LoVo (cell line): ENCODE measurements around the gene DOK6.

ENCODE experiments used
- DNase-seq: peaks from one replicate; pipeline ENCODE4 v3.0.0-alpha.2; 2016; ENCODE audit warnings: low spot score

DOK6 gene

DNA sequence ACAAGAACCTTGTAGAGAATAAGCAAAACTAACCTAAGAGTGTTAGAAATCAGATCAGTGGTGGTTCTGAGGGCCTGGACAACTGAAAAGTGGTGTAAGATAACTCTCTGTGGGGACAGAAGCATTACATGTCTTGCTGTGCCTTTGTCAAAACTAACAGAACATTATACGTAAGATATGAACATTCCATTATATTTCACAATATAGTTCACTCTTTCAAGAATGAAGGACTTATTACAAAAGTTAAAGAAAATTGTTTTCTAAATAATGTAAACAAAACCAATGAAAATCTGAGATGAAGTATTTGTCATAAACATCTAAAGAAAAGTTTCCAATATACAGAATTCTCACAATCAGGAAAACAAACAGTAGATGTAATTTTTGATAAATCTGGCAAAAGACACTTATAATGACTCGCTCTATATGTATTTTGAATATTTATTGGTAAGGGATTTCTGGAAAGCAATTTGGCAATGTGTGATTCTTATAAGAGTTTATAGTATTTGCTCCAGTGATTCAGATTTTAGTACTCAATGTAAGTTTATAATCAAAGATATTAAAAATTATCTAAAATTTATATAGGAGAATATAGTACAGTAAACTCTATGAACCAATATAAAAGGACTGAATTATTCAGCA is 288.6 kb downstream of the DOK6 start:
- no peak for DNase-seq

- DNase-seq, result no peak
Observed at GRCh38 chr18:69691008-69691760, 290.5 kb downstream of the DOK6 start.

DNA sequence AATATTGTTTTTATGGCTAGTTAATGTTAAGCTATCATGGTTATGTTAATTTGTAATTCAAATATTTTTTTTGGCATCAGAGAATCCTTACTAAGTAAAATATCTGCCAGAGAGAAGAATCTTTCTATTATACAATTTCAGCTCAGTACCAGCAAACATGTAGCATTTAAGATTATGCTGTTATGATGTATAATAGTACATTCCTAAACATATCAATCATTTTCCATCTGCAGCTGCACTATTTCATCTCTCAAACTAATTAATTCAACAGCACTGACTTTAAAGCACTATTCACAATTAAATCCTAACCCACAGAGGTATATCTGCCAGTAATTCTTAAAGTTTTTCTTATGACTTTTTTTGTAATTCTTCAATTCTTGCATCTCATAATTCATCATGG is 296.4 kb downstream of the DOK6 start:
- DNase-seq, result no peak

DNA sequence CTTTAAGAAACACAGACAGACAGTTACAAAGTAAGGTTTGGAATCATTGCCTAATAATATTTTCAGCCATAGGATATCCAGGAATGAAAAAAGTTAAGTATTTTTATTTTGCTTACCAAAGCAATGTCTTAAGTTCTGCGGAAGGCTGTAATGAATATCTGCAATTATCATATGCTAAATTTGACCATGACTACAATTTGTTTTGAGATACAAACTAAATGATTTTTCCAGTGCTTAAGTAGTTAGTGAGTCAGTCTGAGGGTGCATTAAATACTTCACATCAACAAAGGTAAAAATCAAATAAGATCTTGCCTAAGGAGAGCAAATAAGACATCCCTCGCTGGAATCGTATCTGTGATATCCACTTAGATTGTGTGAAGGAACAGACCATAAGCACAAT is 297.0 kb downstream of the DOK6 start:
- DNase-seq, result no peak

- DNase-seq, result no peak
Observed at GRCh38 chr18:69701305-69701704, 300.6 kb downstream of the DOK6 start.

GRCh38 chr18:69703461-69703860 is 302.8 kb downstream of the DOK6 start:
- DNase-seq, result no peak

DNA sequence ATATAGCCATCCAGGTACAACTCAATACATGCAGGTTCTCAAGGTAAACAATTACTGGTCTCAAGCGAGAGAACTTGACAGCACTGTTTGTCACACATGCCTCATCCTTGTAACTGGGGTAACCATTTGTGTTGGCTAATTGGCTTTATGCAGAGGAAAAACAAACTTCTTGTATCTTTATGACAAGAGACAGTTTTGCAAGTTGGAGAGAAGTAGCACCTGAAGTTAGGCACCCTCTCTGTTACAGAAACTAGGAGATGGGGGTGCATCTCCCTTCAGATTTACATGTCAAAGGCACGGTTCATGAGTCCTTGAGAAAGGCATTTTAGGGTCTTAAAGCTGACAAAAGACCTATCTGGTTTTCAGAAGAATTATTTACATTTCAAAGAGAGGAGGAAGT is 305.3 kb downstream of the DOK6 start:
- no peak for DNase-seq

DNA sequence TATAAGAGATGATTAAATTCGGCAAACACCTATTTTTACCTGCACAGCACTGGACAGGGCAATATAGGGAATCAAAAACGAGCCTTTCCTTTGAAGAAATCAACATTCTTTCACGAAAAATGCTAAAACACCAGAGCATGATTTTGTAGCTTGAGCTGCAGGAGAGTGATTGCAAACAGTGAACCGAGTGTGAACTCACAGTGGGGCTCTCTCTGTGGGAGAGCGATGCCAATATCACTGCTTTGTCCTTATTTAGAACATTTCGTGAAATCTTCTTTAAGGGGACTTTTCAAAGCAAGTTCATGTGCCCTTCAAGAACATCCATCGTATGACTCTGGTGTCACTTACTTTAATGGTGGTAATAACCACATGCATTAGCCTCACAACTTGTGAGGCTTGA is 308.2 kb downstream of the DOK6 start:
- DNase-seq, result no peak

DNA sequence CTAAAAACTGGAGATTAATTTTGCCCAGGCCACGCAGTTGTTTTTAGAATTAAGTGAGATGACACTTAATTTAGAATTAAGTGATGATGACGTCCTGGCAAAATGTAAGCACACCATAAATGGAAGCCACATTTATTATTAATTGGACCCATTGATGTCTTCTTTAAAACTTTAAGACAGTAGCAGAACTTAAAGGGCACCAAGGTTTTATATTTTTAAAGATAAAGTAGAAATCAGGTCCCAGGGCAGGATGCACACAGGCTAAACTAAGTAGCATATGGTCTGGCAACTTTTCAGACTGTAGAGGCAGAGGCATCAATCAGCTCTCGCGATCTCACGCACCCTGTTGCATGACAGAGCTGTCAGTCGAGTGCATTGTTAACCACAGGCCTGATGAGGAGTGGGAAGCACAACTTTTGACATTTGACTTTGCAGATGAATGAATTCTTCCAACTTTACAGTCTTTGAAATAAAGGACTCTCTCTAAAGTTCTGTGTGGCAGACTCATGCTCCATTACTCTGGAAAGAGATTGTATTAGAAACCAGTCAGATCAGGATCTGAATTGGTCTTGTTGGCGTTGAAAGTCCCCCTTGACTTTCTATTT is 314.6 kb downstream of the DOK6 start:
- no peak for DNase-seq

DNA sequence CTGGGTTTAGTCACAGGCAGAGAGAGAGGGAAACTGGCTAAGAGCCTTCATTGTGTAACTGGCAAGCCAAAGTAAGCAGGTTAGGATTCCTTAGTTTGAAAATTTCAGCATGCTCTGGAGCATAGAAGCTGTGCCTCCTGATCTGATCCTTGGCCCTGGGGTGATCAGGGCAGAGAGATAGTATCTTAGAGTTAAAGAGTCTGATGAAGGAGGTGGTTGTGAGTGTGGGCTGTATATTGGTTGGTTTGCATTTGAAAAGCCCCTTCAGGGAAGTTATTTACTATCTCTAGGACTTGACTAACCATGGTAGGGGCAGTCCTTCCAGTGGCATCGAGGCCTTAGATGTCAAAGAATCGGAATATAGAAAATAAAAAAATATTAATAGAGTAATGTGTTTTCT is 316.9 kb downstream of the DOK6 start:
- no peak for DNase-seq

GRCh38 chr18:69718912-69719547 is 318.3 kb downstream of the DOK6 start:
- no peak for DNase-seq

GRCh38 chr18:69720422-69720821 is 319.7 kb downstream of the DOK6 start:
- DNase-seq, result no peak

DNA sequence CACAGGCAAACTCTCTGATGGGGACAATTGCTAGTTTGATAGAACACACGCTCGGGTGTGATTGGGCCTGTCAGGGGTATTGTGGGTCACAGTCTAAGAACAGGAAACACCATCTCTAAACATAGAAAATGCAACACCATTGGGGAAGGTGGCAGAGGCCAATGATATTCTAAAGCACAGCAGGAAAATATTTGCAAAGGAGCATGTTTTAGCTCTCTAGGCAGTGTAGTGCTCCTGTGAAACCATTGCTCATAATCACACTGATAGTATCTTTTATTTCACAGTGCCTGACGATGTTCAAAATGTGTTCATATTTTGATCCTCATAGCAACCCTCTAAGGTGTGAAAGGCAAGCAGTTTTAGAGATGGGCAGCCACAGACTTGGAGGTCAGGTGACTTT is 322.7 kb downstream of the DOK6 start:
- no peak for DNase-seq

DNA sequence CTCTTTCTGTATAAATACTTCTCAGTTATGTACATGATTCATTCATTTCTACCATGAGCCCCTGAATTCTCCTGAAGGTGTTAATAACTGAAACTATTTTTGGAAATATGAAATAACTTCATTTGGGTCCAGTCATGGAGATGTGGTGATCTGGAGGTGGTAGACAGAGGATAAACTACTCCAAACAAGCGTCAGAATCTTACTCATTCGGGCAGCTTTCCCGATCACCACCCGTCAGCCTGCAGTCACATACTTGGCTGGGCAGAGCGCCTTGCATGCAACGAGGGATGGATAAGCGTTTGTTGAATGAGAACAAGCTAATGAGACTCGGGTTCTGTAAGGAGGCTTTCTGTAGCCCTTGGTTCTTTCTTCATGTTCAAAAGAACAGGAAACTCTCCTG is 324.3 kb downstream of the DOK6 start:
- DNase-seq, result no peak

- DNase-seq, result no peak
Observed at GRCh38 chr18:69725855-69726508, 325.3 kb downstream of the DOK6 start.

DNA sequence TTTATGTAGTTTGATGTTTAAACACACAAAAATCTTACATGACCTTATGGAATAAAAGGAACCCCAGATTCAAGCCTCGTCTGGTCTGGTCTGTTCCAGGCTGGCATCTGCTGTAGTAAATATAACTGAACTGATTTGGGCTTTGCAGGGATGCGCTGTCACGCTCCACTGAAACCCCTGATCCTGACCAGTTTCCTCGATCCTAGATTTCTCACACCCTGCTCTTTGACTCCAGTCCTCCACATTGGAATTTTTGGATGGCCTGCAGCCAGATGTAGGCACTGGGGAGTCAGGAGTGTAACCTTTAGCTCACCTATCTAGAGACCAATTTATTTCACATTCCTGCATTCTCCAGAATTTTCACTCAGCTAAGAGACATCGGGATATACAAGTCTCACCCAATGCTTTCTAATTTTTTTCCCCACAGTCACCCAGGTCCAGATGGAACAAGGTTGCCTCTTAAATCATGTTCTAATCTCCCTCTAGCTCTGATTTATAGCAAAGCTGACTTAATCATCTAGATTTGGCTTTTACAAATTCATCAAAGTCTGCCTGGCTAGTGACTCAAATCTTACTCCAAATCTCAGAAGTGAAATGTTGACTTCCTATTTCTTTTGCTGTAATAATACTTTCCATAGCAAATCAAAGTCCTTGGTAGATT is 327.4 kb downstream of the DOK6 start:
- DNase-seq, result no peak

DNA sequence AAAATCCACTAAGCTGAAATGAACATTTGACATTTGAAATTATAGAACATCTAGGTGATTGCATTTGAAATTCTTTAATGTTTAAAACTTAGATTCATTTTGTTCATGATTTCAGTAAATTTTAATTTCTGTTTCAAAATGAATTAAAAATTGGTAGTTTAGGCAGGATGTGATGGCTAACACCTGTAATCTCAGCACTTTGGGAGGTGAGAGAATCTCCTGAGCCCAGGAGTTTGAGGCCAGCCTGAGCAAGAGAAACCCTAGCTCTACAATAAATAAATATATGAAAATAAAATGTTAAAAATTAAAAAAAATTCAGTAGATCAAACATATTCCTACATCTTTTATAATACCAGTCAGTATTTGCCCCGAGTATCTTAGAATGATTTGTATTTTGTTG is 330.0 kb downstream of the DOK6 start:
- DNase-seq, result no peak

GRCh38 chr18:69734536-69734935 is 333.8 kb downstream of the DOK6 start:
- DNase-seq, result no peak

DNA sequence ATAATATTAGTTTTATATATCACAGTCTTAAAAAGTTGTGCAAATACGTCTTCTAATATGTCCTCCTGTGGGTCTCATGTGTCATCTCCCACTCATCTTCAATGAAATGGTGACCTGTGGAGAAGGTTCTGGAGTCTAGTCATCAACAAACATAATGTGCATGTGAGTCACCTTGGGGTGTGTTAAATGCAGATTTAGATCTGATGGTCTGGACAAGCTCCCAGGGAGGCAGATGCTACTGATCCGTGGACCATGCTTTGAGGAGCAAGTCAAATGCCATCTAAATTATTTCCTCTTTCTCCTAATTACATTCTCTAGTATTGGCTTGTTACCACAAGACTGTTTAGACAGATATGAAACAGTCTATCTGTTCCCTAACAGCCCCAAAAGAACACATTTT is 336.0 kb downstream of the DOK6 start:
- DNase-seq, result no peak

- DNase-seq, result no peak
Observed at GRCh38 chr18:69737851-69738250, 337.2 kb downstream of the DOK6 start.

DNA sequence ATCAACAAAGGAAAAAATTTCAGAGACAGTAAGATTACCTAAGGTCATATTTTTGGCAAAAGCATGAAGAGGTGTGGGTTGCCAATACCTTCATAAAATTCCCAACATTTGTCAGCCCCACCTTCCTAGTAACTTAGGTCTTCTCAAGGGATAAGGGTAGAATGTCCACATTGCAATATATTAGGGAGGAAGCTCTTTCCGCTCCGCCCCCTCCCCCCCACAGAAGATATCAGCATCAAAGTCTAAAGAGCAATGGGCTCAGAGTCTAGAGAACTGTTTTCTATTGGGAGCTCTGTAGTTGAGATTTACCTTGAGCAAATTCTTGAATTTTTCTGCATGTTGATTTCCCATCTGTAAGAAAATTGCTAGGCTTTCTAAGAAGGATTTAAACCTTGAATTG is 346.7 kb downstream of the DOK6 start:
- no peak for DNase-seq
